Retinal pigment epithelial cell (primary cell): ENCODE results near the gene SF3A1.
A peak's percentile ranks its signal among the peaks of the same experiment; 100 is the strongest.

ENCODE experiments used
- DNase-seq: peaks from one replicate; pipeline ENCODE4 v3.0.0-alpha.2; 2010; ENCODE audit warnings: low read depth
- H3K4me3 ChIP-seq: 2 replicates; pipeline ENCODE4 v1.5.1; 2011; ENCODE audit warnings: mild to moderate bottlenecking, low read length, control low read depth, moderate library complexity
- TF ChIP-seq, protein P1 (sequence below): conservative IDR thresholded peaks from 2 replicates; pipeline ENCODE4 v1.5.1; 2011; ENCODE audit warnings: low read depth, low read length, control low read depth, inconsistent platforms

The SF3A1 gene

DNA sequence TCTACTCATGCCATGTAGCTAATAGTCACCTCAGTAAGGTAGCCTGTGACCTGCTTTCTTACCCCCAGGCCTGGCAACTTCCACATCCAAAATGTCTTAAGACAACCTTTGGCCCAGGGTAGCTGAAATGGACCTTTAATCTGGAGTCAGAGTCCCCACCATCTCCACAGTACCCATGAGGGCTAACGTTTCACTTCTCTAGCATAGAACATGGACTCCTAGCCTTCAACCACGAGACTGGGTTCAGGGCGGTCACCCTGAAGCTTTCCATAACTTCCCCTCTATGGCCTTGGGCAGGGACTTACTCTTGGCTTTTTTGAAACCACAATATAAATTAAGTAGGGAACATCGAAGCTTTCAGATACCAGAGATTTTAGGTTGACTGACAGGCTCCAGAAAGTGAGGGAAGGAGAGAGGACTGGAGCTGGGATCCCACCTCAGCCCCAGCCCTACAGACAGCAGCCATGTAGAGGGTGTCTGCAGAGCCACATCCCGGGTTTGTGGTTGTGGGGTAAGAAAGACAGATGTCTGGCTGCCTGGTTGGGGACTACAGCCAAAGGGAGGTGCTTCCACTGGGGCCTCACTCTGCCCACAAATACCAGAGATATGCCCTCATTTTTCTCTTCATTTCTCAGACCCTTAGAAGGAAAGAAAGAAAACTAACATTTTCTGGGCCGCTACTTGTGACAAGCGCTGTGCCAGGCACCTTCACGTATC lies 32.5 kb downstream of the SF3A1 start:
- peak overlapping the region; percentile 35 for H3K4me3 ChIP-seq
- TF ChIP-seq, protein P1, sequence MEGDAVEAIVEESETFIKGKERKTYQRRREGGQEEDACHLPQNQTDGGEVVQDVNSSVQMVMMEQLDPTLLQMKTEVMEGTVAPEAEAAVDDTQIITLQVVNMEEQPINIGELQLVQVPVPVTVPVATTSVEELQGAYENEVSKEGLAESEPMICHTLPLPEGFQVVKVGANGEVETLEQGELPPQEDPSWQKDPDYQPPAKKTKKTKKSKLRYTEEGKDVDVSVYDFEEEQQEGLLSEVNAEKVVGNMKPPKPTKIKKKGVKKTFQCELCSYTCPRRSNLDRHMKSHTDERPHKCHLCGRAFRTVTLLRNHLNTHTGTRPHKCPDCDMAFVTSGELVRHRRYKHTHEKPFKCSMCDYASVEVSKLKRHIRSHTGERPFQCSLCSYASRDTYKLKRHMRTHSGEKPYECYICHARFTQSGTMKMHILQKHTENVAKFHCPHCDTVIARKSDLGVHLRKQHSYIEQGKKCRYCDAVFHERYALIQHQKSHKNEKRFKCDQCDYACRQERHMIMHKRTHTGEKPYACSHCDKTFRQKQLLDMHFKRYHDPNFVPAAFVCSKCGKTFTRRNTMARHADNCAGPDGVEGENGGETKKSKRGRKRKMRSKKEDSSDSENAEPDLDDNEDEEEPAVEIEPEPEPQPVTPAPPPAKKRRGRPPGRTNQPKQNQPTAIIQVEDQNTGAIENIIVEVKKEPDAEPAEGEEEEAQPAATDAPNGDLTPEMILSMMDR, result no peak

DNA sequence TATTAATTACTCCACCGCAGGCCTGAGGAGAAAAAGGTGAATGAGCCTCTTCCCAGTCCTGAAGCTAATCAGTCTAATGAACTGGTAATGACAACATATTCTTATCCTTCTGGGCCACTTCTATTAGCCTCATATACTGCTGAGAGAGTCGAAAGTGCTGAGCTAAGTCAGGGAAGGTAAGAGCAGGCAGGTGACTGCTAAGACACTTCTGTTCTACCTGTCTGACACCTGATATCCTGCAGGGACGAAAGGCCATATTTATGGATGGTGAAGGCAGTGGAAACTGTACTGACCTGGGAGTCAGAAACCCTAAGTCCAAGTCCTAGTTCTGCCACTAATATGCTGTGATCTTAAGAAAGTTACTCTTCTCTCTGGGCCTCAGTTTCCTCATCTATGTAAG lies 33.4 kb downstream of the SF3A1 start:
- H3K4me3 ChIP-seq, result no peak overlapping the region
- TF ChIP-seq, protein P1, result no peak
- DNase-seq, result no peak

More for the DNA sequence above, 32.5 kb downstream of the SF3A1 start:
- no peak for DNase-seq

- DNase-seq, result no peak
- no peak overlapping the region for H3K4me3 ChIP-seq
- TF ChIP-seq, protein P1, result no peak
Measured at GRCh38 chr22:30321461-30321860, 35.2 kb downstream of the SF3A1 start.

GRCh38 chr22:30320021-30320556 lies 36.6 kb downstream of the SF3A1 start:
- H3K4me3 ChIP-seq, result no peak overlapping the region
- no peak for DNase-seq
- TF ChIP-seq, protein P1, result no peak

- H3K4me3 ChIP-seq, result no peak overlapping the region
- DNase-seq, result no peak
- TF ChIP-seq, protein P1, result no peak
Measured at GRCh38 chr22:30318799-30319419, 37.8 kb downstream of the SF3A1 start.

- TF ChIP-seq, protein P1, result no peak
- DNase-seq, result no peak
- no peak overlapping the region for H3K4me3 ChIP-seq
Measured at GRCh38 chr22:30317778-30318177, 38.9 kb downstream of the SF3A1 start.
